KOPT-K1 (cell line): ENCODE measurements around the gene PACS2.
A peak's percentile ranks its signal among the peaks of the same experiment; 100 is the strongest.

Experiments used
- H3K27ac ChIP-seq: fragments of 200-600 bp; sonication (generic); 2 replicates; pipeline ENCODE4 v1.5.1; 2016; ENCODE audit warnings: antibody characterized with exemption, mild to moderate bottlenecking, low read depth, low read length; ENCODE audit not compliant: poor library complexity, severe bottlenecking
- H3K36me3 ChIP-seq: fragments of 200-600 bp; sonication (generic); 2 replicates; pipeline ENCODE4 v1.5.1; 2017; ENCODE audit warnings: antibody characterized with exemption, mild to moderate bottlenecking, low read length, moderate library complexity; ENCODE audit not compliant: insufficient read depth
- H3K9me3 ChIP-seq: fragments of 200-600 bp; sonication (generic); 2 replicates; pipeline ENCODE4 v1.5.1; 2017; ENCODE audit warnings: antibody characterized with exemption, low read length, mild to moderate bottlenecking; ENCODE audit not compliant: insufficient read depth, poor library complexity, severe bottlenecking

The PACS2 gene

DNA sequence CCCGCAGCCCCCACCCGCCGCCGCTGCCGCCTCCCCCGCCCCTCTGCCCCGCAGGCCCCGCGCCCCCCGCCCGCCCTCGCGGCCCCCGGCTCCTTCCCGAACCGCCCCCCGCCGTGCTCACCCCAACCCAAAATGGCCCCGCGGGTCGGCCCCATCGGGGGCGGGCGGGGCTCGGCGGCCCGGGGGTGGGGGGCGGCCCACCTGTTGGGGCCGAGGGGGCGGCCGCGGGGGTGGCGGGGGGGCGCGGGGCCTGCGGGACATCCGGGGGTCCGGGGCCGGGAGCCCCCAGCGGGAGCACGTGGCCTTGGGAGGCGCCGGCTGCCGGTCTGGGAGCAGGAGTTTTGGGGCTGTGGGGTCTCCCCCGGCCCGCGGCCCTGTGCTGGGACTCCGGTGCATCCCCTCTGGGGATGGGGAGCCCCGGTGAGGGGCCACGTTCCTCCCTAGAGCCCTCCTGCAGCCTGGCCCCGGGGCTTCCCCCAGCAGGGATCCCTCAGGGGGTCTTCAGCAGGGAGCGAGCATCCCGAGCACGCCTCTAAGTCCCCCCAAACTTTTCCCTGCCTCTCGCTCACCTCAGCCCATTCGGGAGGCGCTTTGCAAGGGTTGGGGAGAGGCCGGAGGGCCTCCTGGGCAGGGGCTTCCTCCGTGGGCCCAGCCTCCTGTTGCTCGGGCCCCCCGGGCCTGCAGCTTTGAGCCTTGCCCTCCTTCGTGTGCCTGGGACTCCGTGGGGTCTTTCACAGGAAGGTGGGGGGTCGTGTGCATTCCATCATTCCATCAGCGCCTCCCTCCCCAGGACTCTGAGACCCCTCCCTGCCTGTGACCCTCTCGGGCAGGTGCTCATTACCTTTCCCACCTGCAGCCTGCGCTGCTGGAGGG lies 105.8 kb downstream of the PACS2 start:
- Histone ChIP-seq H3K9me3 (no peaks in the 10 kb centered on the region), H3K36me3 (peaks cover 31% of the 10 kb centered on the region), H3K27ac (peak overlapping the region; percentile 84)

DNA sequence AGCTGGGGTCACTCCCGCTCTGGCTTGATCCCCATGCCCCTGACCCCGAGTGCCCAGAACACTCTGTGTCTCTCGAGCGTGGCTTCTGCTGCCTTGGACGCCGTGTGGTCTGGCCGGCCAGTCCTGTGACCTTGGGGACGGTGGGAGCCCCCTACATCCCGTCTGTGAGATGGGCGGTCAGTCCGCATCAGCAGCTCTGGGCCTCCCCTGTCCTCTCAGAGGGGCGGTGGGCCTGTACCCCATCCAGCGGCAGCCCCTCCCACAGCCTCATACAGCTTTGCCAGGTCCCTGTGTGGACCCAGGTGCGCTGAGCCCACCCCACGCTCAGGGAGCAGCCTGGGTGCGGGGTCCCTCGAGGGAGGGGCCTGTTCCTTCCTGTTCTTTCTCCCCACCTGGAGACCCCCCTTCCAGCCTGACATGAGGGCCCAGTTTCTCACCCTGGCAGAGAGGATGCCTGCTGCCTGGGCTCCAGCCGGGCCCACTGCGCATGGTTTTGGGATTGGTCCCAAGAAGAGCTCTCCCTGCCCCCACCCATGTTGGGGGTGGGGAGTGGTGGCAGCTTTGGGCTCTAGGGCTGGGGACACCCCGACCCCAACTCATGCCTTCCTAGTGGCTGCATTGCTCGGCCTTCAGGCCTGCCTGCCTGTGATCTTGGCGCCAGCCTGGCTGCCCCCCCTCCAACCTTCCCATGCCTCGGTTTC lies 106.6 kb downstream of the PACS2 start:
- Histone ChIP-seq H3K27ac (peak overlapping the region; percentile 84), H3K36me3 (peaks cover 38% of the 10 kb centered on the region), H3K9me3 (no peaks in the 10 kb centered on the region)

DNA sequence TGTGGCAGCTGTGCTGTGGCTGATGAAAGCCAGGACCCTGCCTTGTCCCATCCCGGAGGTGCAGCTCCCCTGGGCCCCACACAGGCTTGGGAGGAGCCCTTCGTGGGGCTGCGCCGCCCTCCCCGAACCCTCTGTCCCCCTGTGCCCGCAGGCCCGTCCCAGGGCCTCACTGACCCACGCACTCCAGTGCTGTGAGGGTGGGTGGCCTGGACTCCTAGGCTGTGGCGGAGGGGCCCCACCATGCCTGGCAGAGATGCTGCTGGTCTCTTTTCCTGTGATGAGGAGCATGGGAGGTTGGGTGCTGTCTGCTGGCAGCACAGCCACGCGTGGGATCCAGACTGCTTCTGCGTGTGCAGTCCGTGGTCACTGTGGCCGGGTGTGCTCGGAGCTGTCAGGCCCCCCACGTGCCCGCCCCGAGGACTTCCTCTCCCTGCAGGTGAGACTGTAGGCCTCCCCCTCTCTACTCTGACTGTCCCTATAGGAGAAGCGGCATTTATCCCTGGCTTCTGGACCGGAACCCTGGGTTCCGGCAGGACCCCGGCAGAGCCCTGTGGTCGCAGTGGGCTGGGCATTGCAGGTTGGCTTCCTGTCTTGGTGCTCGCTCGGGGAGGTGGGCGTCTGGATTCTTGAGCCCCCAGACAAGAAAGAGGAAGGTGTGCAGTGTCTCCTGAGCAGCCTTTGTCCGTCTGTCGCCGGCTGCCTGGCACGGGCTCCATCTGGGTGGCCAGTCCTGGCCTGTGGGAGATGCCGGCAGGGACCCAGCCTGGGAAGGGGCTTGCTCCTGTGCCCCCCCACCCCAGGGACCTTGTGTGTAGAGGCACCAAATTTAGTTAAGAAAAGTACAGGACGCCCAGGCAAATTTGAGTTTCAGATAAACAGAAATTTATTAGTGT lies 107.4 kb downstream of the PACS2 start:
- H3K27ac ChIP-seq: peak overlapping the region; percentile 84
- H3K9me3 ChIP-seq: no peaks in the 10 kb centered on the region
- H3K36me3 ChIP-seq: peaks cover 46% of the 10 kb centered on the region

DNA sequence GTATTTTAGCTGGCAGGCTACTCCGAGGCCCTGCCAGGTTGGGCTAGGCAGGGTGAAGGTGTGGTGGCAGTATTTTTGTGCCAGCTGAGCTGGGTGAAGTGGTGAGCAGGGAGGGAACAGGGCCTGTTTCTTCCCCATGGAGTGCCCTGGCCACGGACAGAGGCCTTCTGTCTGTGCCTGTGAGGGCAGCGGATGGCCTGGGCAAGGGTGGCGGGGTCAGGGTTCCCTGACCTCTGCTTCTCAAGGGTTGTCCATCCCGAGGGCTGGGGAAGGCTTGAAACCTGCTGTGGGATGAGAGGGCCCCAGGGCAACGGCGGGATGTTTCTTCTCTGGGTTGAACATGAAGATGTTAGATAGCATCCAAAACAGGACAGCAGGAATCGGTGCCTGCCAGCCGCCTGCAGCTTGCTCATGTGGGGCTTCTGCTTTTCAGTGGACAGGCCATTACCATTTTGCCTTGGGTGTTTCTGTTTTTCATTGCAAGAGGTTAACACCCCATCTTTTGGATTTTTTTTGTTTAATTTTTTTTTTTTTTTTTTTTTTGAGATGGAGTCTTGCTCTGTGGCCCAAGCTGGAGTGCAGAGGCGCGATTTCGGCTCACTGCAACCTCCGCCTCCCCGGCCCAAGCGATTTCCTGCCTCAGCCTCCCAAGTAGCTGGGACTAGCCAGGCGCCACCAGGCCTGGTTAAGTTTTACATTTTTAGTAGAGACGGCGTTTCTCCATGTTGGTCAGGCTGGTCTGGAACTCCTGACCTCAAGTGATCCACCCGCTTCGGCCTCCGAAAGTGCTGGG lies 108.3 kb downstream of the PACS2 start:
- H3K36me3 ChIP-seq: peaks cover 55% of the 10 kb centered on the region

DNA sequence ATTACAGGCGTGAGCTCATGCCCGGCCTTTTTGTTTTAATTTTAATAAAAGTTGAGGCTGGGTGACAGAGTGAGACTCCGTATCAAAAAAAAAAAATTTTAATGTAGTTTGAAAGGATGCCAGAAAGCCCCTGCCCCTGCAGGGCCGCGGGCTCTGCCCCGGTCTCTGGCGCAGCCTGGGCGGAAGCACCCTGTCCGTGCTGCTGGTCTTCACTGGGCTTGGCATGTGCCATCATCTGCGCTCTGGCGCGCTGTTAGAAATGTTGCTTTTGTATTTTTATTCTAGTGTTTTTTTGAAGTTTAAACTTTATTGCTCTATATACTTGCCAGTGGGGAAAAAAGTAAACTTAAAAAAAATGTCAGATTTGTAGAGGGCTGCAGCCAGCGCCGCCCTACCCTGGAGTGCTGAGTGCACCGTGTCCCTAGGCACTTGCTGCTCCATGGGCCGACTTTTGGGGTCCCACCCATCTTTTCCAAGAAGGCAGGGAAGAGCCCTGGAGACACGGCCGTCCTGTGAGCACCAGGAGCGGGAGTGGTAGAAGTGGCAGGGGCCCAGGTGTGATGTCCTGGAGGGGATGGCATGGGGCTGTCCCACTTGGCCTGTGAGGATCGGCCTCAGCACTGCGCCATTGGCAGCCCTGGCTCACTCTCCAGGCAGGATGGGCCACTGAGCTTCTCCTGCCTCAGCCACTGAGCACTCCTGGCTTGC lies 109.1 kb downstream of the PACS2 start:
- Histone ChIP-seq H3K9me3 (no peaks in the 10 kb centered on the region), H3K36me3 (peaks cover 63% of the 10 kb centered on the region), H3K27ac (no peak overlapping the region)

More for the DNA sequence above, 108.3 kb downstream of the PACS2 start:
- no peak overlapping the region for H3K27ac ChIP-seq
- no peaks in the 10 kb centered on the region for H3K9me3 ChIP-seq

DNA sequence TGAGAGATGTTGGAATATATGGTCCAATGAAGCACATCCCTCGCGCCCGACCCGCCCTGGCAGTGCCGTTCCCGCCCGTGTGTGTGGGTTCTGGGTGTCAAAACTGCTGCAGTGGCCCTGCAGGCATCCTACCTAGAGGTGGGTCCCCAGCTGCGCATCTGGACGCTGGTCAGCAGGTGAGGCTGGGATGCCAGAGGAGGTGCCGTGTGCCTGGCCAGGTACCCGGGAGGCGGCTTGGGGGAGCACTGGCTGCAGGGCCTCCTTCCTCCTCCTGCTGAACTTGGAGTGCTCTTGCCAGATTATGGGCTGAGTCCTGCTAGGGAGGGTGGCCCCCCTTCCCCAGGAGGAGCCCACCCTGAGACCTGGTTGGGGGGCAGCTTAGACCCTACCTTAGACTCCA lies 110.3 kb downstream of the PACS2 start:
- Histone ChIP-seq H3K27ac (no peak overlapping the region), H3K9me3 (peaks cover under 1% of the 10 kb centered on the region), H3K36me3 (peaks cover 70% of the 10 kb centered on the region)

DNA sequence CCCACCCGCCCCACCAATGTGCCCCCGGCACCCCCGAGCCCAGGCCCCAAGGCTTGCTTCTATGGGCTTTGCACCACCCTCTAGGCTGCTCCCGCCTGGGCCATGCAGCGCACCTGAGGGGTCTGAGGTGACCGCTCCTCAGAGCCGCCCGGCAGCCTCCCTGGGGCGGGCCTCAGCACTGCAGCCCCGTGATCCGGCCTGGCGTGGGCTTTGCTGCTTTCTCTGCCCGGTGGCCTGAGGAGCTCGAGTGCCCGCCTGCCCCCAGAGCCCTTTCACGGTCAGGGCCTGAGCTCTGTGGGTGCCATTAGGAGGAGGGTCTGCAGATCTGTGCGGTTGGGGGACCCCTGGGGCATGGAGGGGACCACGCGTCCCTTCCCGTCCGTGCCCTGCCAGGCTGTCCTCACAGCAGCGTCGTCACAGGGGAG lies 111.3 kb downstream of the PACS2 start:
- peaks cover 10% of the 10 kb centered on the region for H3K9me3 ChIP-seq
- no peak overlapping the region for H3K27ac ChIP-seq
- peaks cover 79% of the 10 kb centered on the region for H3K36me3 ChIP-seq

DNA sequence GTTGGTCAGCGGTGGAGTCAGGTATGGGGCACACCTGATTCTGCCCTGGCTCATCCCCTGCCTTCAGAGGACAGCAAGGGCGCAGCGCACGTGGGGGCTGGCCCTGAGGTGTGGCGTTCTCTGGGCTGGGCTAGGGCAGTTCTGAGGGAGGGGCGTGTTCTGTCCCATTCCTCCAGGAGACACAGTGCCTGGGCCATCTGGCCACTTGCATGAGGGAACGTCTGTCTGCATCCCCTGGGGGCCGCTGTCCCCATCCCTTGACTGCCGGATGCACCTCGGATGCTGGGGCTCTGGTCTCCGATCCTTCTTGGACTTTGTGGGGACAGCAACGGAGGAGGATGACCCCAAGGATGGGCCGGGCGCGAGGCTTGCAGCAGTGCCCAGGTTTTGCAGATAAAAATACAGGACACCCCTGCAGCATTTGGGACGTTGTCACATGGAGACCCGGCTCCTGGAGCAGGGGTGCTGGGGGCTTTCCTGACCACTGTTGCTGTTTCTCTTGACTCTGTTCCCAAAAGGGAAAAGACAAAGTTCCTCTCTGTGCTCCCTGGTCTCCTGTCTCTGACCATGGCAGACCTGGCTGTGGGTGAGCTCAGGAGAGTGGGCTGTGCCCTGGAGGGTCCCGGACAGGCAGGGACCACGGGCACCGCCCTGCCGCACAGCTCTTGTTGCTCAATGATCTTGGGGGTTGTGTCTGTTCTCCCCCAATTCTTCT lies 112.0 kb downstream of the PACS2 start:
- peaks cover 87% of the 10 kb centered on the region for H3K36me3 ChIP-seq
- H3K9me3 ChIP-seq: peaks cover 17% of the 10 kb centered on the region
- H3K27ac ChIP-seq: no peak overlapping the region

DNA sequence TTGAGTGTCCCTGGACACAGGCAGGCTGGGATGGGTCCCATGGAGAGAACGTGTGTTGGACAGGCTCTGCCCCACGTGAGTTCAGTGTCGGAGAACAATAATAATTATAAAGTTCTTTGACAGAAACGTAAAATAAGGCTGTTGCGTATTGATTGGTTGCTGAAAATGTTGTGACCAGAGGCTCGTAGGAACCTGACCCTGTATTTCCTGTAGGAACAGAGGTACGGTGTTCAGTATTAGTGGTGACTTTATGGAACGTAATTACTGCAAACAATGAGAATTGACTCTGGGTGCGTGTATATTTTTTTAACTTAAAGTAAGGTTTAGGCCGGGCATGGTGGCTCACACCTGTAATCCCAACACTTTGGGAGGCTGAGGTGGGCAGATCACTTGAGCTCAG lies 112.9 kb downstream of the PACS2 start:
- no peak overlapping the region for H3K27ac ChIP-seq
- peaks cover 85% of the 10 kb centered on the region for H3K36me3 ChIP-seq
- H3K9me3 ChIP-seq: peaks cover 18% of the 10 kb centered on the region

DNA sequence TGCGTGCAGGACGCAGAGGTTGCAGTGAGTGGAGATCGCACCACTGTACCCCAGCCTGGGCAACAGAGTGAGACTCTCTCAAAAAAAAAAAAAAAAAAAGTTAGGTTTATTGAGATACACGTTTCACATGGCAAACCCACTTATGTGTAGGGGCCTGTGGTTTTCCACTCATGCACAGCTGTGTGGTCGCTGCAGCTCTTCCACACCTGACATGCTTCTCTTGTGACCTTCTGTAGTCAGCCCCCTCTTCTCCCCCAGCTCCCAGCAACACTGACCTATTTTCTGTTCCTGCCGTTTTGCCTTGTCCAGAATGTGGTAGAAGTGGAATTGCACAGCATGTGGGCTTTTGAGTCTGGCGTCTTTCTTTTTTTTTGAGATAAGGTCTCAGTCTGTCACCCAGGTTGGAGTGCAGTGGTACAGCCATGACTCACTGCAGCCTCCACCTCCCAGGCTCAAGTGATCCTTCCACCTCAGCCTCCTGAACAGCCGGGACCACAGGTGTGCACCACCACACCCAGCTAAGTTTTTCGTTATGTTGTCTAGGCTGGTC lies 113.5 kb downstream of the PACS2 start:
- Histone ChIP-seq H3K27ac (no peak overlapping the region), H3K36me3 (peaks cover 87% of the 10 kb centered on the region), H3K9me3 (peaks cover 18% of the 10 kb centered on the region)

DNA sequence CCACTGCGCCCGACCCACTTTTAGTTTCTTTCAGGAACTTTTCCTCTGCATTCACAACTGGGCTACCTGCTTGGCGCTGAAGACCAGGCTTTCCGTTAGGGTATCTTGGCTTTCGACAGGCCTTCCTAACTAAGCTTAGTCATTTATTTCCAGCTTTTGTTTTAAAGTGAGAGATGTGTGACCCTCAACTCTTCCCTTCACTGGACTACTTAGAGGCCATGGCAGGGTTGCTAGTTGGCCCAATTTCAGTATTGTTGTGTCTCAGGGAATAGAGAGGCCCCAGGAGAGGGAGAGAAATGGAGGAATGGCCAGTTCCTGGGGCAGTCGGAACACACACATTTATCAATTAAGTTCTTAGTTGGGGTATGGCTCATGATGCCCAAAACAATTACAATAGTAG lies 115.5 kb downstream of the PACS2 start:
- peaks cover 80% of the 10 kb centered on the region for H3K36me3 ChIP-seq
- no peak overlapping the region for H3K27ac ChIP-seq
- peaks cover 18% of the 10 kb centered on the region for H3K9me3 ChIP-seq

DNA sequence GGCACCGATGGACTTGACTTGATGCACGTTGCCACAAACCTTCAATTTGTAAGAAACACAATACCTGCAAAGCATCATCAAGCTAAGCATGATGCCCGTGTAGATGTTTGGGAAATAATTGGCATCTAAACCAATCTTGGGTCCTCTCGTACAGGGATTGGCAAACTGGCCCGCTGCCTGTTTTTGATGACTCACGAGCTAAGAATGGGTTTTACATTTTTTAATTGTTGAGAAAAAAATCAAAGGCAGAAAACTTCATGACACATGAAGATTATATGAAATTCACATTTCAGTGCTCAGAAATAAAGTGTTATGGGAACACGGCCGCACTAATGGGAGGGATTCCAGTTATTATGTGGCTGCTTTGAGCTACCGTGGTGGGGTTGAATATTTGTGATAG lies 116.0 kb downstream of the PACS2 start:
- H3K36me3 ChIP-seq: peaks cover 80% of the 10 kb centered on the region
- H3K9me3 ChIP-seq: peaks cover 22% of the 10 kb centered on the region
- no peak overlapping the region for H3K27ac ChIP-seq

DNA sequence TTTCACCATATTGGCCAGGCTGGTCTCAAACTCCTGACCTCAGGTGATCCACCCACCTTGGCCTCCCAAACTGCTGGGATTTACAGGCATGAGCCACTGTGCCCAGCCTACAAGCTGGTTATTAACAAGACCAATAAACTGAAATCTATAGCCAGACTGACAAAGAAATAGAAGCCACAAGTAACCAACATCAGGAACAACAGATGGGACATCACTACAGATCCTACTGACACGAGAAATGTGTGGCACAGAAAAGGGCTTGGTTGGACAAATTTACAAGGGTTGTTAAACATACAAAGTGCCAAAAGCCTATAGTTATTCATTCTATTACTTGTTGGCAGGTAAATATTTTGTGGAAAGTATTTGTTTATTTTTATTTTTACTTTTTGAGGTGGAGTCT lies 116.7 kb downstream of the PACS2 start:
- Histone ChIP-seq H3K9me3 (peaks cover 24% of the 10 kb centered on the region), H3K27ac (no peak overlapping the region), H3K36me3 (peaks cover 81% of the 10 kb centered on the region)
